Sigmoid colon (tissue), 4 donors: Measurements from ENCODE around the gene SORT1.

Experiments used
- EP300 ChIP-seq, 4 donors: sonication (generic); formaldehyde crosslinking; IDR thresholded peaks; one replicate each; pipeline ENCODE4 v1.6.1; 2017; ENCODE audit warnings: antibody characterized with exemption in 4 of 4
- POLR2A ChIP-seq, 2 donors: fragments of 450-650 bp; IDR thresholded peaks; one replicate each; pipeline ENCODE4 v1.6.1; 2016; ENCODE audit warnings: antibody characterized with exemption in 2 of 2, mild to moderate bottlenecking in 2 of 2, moderate library complexity in 2 of 2
- POLR2AphosphoS5 ChIP-seq, 4 donors: sonication (generic); formaldehyde crosslinking; IDR thresholded peaks; one replicate each; pipeline ENCODE4 v1.6.1; 2017; ENCODE audit warnings: antibody characterized with exemption in 4 of 4
- TF ChIP-seq, protein P1 (sequence below), 4 experiments: fragments of 450-650 bp in 3 of 4; fragments of 200-600 bp in 1 of 4; IDR thresholded peaks; one replicate each; pipeline ENCODE4 v1.5.1; 2016 to 2019; ENCODE audit warnings: antibody characterized with exemption in 4 of 4, mild to moderate bottlenecking in 3 of 4, moderate library complexity in 2 of 4

DNA sequence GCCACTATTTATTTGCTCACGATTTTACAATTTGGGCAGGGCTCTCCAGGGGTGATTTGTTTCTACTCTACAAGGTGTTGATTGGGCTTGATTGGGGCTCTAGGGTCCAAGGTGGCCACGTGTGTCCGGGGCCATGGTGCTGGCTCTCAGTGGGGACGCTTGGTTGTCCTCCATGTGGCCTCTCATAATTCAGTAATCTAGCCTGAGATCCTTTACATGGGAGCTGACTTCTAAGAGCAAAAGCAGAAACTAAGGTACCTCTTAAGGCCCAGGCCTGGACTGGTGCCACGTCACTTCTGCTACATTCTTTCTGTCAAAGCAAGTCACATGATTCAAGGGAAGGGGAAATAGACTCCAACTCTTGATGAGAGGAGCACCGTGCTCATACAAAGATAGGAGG lies 106.7 kb downstream of the SORT1 start:
- TF ChIP-seq, protein P1, sequence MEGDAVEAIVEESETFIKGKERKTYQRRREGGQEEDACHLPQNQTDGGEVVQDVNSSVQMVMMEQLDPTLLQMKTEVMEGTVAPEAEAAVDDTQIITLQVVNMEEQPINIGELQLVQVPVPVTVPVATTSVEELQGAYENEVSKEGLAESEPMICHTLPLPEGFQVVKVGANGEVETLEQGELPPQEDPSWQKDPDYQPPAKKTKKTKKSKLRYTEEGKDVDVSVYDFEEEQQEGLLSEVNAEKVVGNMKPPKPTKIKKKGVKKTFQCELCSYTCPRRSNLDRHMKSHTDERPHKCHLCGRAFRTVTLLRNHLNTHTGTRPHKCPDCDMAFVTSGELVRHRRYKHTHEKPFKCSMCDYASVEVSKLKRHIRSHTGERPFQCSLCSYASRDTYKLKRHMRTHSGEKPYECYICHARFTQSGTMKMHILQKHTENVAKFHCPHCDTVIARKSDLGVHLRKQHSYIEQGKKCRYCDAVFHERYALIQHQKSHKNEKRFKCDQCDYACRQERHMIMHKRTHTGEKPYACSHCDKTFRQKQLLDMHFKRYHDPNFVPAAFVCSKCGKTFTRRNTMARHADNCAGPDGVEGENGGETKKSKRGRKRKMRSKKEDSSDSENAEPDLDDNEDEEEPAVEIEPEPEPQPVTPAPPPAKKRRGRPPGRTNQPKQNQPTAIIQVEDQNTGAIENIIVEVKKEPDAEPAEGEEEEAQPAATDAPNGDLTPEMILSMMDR (IDR thresholded peaks at IDR 0.05): no peak
- TF ChIP-seq POLR2AphosphoS5 (IDR thresholded peaks at IDR 0.05) (no peak), EP300 (IDR thresholded peaks at IDR 0.05) (no peak), POLR2A (IDR thresholded peaks at IDR 0.05) (no peak)
